Measurements from ENCODE around the gene ROR1. TPM values are rescaled to one million over a fixed set of nuclear protein-coding genes. Genes with fewer than 3 reads are reported as not detected.

ROR1 gene
- total RNA-seq, 1 donor from 2014 or later, result not detected

- H3K9me3 Mint-ChIP-seq, result no peaks in the 10 kb centered on the region
- H3K36me3 Mint-ChIP-seq (ENCODE audit: low read depth), result no peaks in the 10 kb centered on the region
- intact Hi-C loops (cut with micrococcal nuclease), result no loop called here
- no peak overlapping the region for H3K27ac Mint-ChIP-seq
- peaks cover 5% of the 10 kb centered on the region for H3K27me3 Mint-ChIP-seq
- no peaks in the 10 kb centered on the region for H3K4me1 Mint-ChIP-seq
- H3K4me3 Mint-ChIP-seq, result no peak overlapping the region
- no peak for DNase-seq
Observed at GRCh38 chr1:63984930-63985290, 211.1 kb downstream of the ROR1 start.

GRCh38 chr1:63987014-63987627 is 213.3 kb downstream of the ROR1 start:
- DNase-seq, result no peak
- peaks cover 5% of the 10 kb centered on the region for H3K27me3 Mint-ChIP-seq
- H3K27ac Mint-ChIP-seq, result no peak overlapping the region
- H3K9me3 Mint-ChIP-seq, result no peaks in the 10 kb centered on the region
- H3K4me1 Mint-ChIP-seq, result no peaks in the 10 kb centered on the region
- H3K36me3 Mint-ChIP-seq (ENCODE audit: low read depth), result no peaks in the 10 kb centered on the region
- H3K4me3 Mint-ChIP-seq, result no peak overlapping the region
- intact Hi-C loops (cut with micrococcal nuclease), result no loop called here

GRCh38 chr1:63987628-63988024 is 213.8 kb downstream of the ROR1 start:
- no peak overlapping the region for H3K4me3 Mint-ChIP-seq
- H3K9me3 Mint-ChIP-seq, result no peaks in the 10 kb centered on the region
- H3K27me3 Mint-ChIP-seq, result peaks cover 5% of the 10 kb centered on the region
- no peak overlapping the region for H3K27ac Mint-ChIP-seq
- no peaks in the 10 kb centered on the region for H3K4me1 Mint-ChIP-seq
- intact Hi-C loops (cut with micrococcal nuclease), result no loop called here
- no peak for DNase-seq
- H3K36me3 Mint-ChIP-seq (ENCODE audit: low read depth), result no peaks in the 10 kb centered on the region

- H3K9me3 Mint-ChIP-seq, result no peaks in the 10 kb centered on the region
- H3K4me1 Mint-ChIP-seq, result no peaks in the 10 kb centered on the region
- H3K36me3 Mint-ChIP-seq (ENCODE audit: low read depth), result no peaks in the 10 kb centered on the region
- no peak for DNase-seq
- intact Hi-C loops (cut with micrococcal nuclease), result no loop called here
- H3K27ac Mint-ChIP-seq, result no peak overlapping the region
- H3K4me3 Mint-ChIP-seq, result no peak overlapping the region
- H3K27me3 Mint-ChIP-seq, result peaks cover 4% of the 10 kb centered on the region
Observed at GRCh38 chr1:63988941-63989340, 215.1 kb downstream of the ROR1 start.

- Mint-ChIP-seq H3K27me3 (peaks cover 2% of the 10 kb centered on the region), H3K4me1 (no peaks in the 10 kb centered on the region), H3K27ac (no peak overlapping the region), H3K36me3 (ENCODE audit: low read depth) (no peaks in the 10 kb centered on the region), H3K4me3 (no peak overlapping the region), H3K9me3 (no peaks in the 10 kb centered on the region)
- no peak for DNase-seq
- intact Hi-C loops (cut with micrococcal nuclease), result no loop called here
Observed at GRCh38 chr1:63991685-63992084, 217.9 kb downstream of the ROR1 start.

GRCh38 chr1:64000021-64000420 is 226.2 kb downstream of the ROR1 start:
- no peak for DNase-seq
- intact Hi-C loops (cut with micrococcal nuclease), result no loop called here
- Mint-ChIP-seq H3K36me3 (ENCODE audit: low read depth) (no peaks in the 10 kb centered on the region), H3K4me3 (no peak overlapping the region), H3K9me3 (peaks cover 9% of the 10 kb centered on the region), H3K27ac (no peak overlapping the region), H3K4me1 (no peaks in the 10 kb centered on the region), H3K27me3 (peaks cover 3% of the 10 kb centered on the region)

- H3K36me3 Mint-ChIP-seq (ENCODE audit: low read depth), result no peaks in the 10 kb centered on the region
- no peak for DNase-seq
- H3K27me3 Mint-ChIP-seq, result peaks cover 3% of the 10 kb centered on the region
- no peak overlapping the region for H3K27ac Mint-ChIP-seq
- H3K4me3 Mint-ChIP-seq, result no peak overlapping the region
- peaks cover 9% of the 10 kb centered on the region for H3K9me3 Mint-ChIP-seq
- intact Hi-C loops (cut with micrococcal nuclease), result no loop called here
- H3K4me1 Mint-ChIP-seq, result no peaks in the 10 kb centered on the region
Observed at GRCh38 chr1:64001038-64001437, 227.2 kb downstream of the ROR1 start.

- Mint-ChIP-seq H3K27ac (no peak overlapping the region), H3K9me3 (peaks cover 9% of the 10 kb centered on the region), H3K4me3 (no peak overlapping the region), H3K4me1 (peaks cover 7% of the 10 kb centered on the region), H3K36me3 (ENCODE audit: low read depth) (no peaks in the 10 kb centered on the region), H3K27me3 (no peaks in the 10 kb centered on the region)
- DNase-seq, result no peak
- intact Hi-C loops (cut with micrococcal nuclease), result no loop called here
Observed at GRCh38 chr1:64004451-64005025, 230.7 kb downstream of the ROR1 start.

- no peaks in the 10 kb centered on the region for H3K36me3 Mint-ChIP-seq (ENCODE audit: low read depth)
- no peak overlapping the region for H3K27ac Mint-ChIP-seq
- H3K4me3 Mint-ChIP-seq, result no peak overlapping the region
- intact Hi-C loops (cut with micrococcal nuclease), result no loop called here
- peaks cover 2% of the 10 kb centered on the region for H3K27me3 Mint-ChIP-seq
- peaks cover 7% of the 10 kb centered on the region for H3K4me1 Mint-ChIP-seq
- peaks cover 9% of the 10 kb centered on the region for H3K9me3 Mint-ChIP-seq
- no peak for DNase-seq
Observed at GRCh38 chr1:64005801-64006200, 232.0 kb downstream of the ROR1 start.

GRCh38 chr1:64006276-64007051 is 232.6 kb downstream of the ROR1 start:
- peak; percentile 65 for DNase-seq
- intact Hi-C loops (cut with micrococcal nuclease), result no loop called here
- no peaks in the 10 kb centered on the region for H3K36me3 Mint-ChIP-seq (ENCODE audit: low read depth)
- H3K27me3 Mint-ChIP-seq, result peaks cover 2% of the 10 kb centered on the region
- H3K4me3 Mint-ChIP-seq, result no peak overlapping the region
- peaks cover 4% of the 10 kb centered on the region for H3K9me3 Mint-ChIP-seq
- H3K4me1 Mint-ChIP-seq, result peaks cover 7% of the 10 kb centered on the region
- peak overlapping the region; percentile 83 for H3K27ac Mint-ChIP-seq

GRCh38 chr1:64010316-64010715 is 236.5 kb downstream of the ROR1 start:
- Mint-ChIP-seq H3K9me3 (no peaks in the 10 kb centered on the region), H3K27ac (no peak overlapping the region)

GRCh38 chr1:64013395-64013794 is 239.6 kb downstream of the ROR1 start:
- H3K27me3 Mint-ChIP-seq, result peaks cover 2% of the 10 kb centered on the region
- peaks cover 3% of the 10 kb centered on the region for H3K4me1 Mint-ChIP-seq
- H3K36me3 Mint-ChIP-seq (ENCODE audit: low read depth), result no peaks in the 10 kb centered on the region
- no peak overlapping the region for H3K4me3 Mint-ChIP-seq
- no peak for DNase-seq
- no peaks in the 10 kb centered on the region for H3K9me3 Mint-ChIP-seq
- no peak overlapping the region for H3K27ac Mint-ChIP-seq
- intact Hi-C loops (cut with micrococcal nuclease), result no loop called here

More at GRCh38 chr1:64010316-64010715, 236.5 kb downstream of the ROR1 start:
- Mint-ChIP-seq H3K4me1 (peaks cover 7% of the 10 kb centered on the region), H3K36me3 (ENCODE audit: low read depth) (no peaks in the 10 kb centered on the region), H3K4me3 (no peak overlapping the region), H3K27me3 (peaks cover 2% of the 10 kb centered on the region)
- intact Hi-C loops (cut with micrococcal nuclease), result no loop called here
- DNase-seq, result no peak

GRCh38 chr1:64019818-64020217 is 246.0 kb downstream of the ROR1 start:
- Mint-ChIP-seq H3K4me1 (peaks cover 10% of the 10 kb centered on the region), H3K27me3 (no peaks in the 10 kb centered on the region), H3K9me3 (no peaks in the 10 kb centered on the region), H3K27ac (no peak overlapping the region), H3K4me3 (no peak overlapping the region), H3K36me3 (ENCODE audit: low read depth) (no peaks in the 10 kb centered on the region)
- intact Hi-C loops (cut with micrococcal nuclease), result no loop called here
- peak; percentile 73 for DNase-seq

GRCh38 chr1:64021066-64021465 is 247.2 kb downstream of the ROR1 start:
- no peak overlapping the region for H3K27ac Mint-ChIP-seq
- no peaks in the 10 kb centered on the region for H3K36me3 Mint-ChIP-seq (ENCODE audit: low read depth)
- peaks cover 10% of the 10 kb centered on the region for H3K4me1 Mint-ChIP-seq
- DNase-seq, result no peak
- H3K4me3 Mint-ChIP-seq, result no peak overlapping the region
- H3K9me3 Mint-ChIP-seq, result no peaks in the 10 kb centered on the region
- intact Hi-C loops (cut with micrococcal nuclease), result no loop called here
- H3K27me3 Mint-ChIP-seq, result no peaks in the 10 kb centered on the region
